ENCODE results near the gene RBM44.
"Not testable (repeated sequence)": the region's sequence is repeated elsewhere in the genome, so short reads cannot be mapped to it uniquely, and the experiment has no call there.

RBM44 gene

DNA sequence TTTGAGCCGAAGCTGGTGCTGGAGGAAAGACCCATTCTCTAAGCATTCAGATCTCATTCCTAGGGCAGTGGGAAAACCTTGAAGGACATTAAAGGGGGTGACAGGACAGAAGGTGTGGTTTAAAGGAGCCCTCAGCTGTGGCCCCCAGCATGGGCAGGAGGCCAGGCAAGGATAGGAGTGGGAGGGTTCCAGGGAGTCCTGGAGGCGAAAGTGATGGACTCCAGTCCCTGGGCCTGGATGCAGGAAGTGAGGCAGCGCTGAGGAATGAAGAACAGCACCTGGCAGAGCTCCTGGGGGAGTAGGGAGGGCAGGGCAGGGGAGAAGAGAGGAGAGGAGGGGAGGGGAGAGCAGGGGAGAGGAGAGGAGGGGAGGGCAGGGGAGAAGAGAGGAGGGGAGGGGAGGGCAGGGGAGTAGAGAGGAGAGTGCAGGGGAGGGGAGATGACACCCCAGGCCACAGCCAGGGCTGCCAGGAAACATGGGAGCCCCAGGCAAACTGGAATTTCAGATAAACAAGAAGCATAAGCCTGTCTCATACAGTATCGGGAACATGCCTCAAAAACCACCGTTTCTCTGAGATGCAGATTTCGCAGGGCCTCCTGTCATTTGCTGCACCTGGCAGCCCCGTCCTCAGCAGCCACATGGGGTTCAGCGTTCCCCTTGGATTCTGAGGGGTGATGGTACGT, 66.5 kb downstream of the RBM44 start:
- peaks cover 4% of the 10 kb centered on the region; the same call in 1 of the 2 replicates for H3K4me1 ChIP-seq (ENCODE audit: control insufficient read depth, insufficient read depth, low read length)
- no peaks in the 10 kb centered on the region for H3K9me3 ChIP-seq (ENCODE audit: control insufficient read depth, insufficient read depth, low read length)
- H3K27me3 ChIP-seq (ENCODE audit: control insufficient read depth, insufficient read depth, low read length) = peaks cover 13% of the 10 kb centered on the region
- no peaks in the 10 kb centered on the region for H3K36me3 ChIP-seq (ENCODE audit: control insufficient read depth, insufficient read depth, low read length)
- no peak overlapping the region for H3K27ac ChIP-seq (ENCODE audit: low read depth, low read length)
- H3K4me3 ChIP-seq (ENCODE audit: low read depth, low read length) = no peak overlapping the region
- no peak overlapping the region for H3K9ac ChIP-seq (ENCODE audit: low read depth, low read length)

DNA sequence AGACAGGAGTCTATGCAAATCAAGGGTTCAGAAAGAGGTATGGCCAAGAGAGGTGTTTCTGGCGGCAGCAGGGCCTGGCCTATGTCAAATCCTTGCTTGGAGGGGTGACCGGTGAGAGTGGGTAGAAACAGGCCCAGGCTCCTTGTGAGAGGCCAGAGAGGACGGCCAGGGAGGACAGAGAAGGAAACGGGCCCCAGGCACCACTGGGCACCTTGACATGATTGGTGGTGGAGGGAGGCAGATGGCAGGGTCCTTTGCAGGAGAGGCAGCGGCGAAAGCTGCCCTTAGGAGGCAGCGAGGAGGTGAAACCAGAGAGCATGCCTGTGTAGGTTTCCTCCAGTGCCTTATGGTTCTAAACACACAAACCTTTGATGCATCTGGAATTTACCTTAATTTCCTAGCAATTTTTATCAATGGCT, 67.1 kb downstream of the RBM44 start:
- no peaks in the 10 kb centered on the region for H3K36me3 ChIP-seq (ENCODE audit: control insufficient read depth, insufficient read depth, low read length)
- no peak overlapping the region for H3K9ac ChIP-seq (ENCODE audit: low read depth, low read length)
- H3K4me3 ChIP-seq (ENCODE audit: low read depth, low read length) = no peak overlapping the region
- H3K9me3 ChIP-seq (ENCODE audit: control insufficient read depth, insufficient read depth, low read length) = no peaks in the 10 kb centered on the region
- H3K27me3 ChIP-seq (ENCODE audit: control insufficient read depth, insufficient read depth, low read length) = peaks cover 7% of the 10 kb centered on the region
- no peak overlapping the region for H3K27ac ChIP-seq (ENCODE audit: low read depth, low read length)
- no peaks in the 10 kb centered on the region for H3K4me1 ChIP-seq (ENCODE audit: control insufficient read depth, insufficient read depth, low read length)

DNA sequence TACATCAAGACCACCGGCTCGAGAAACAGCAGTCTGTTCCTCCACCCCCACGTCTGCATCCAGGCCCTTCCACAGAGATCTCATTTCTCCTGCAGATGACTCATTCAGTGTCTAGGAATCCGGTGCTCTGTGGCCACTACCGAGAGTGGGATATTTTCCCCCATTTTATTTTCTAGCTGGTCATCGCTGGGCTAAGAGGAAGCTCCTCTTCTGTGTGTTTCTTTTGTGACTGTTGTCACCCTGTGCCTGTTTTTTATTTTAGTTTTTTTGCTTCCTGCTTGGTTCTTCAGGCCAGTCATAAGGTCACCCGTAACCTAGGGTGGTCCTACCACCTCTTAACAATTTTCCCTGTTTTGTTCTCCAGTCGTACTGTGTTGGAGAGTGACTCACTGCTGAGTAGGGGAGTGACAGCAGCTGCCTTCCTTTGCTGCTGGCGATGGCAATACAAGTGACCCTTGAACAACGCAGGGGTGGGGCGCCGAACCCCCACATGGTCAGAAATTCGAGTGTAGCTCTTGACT, 67.6 kb downstream of the RBM44 start:
- H3K4me3 ChIP-seq (ENCODE audit: low read depth, low read length) = no peak overlapping the region
- no peak overlapping the region for H3K9ac ChIP-seq (ENCODE audit: low read depth, low read length)
- H3K27me3 ChIP-seq (ENCODE audit: control insufficient read depth, insufficient read depth, low read length) = peaks cover 2% of the 10 kb centered on the region
- H3K9me3 ChIP-seq (ENCODE audit: control insufficient read depth, insufficient read depth, low read length) = no peaks in the 10 kb centered on the region
- no peaks in the 10 kb centered on the region for H3K4me1 ChIP-seq (ENCODE audit: control insufficient read depth, insufficient read depth, low read length)
- H3K36me3 ChIP-seq (ENCODE audit: control insufficient read depth, insufficient read depth, low read length) = no peaks in the 10 kb centered on the region
- H3K27ac ChIP-seq (ENCODE audit: low read depth, low read length) = no peak overlapping the region

DNA sequence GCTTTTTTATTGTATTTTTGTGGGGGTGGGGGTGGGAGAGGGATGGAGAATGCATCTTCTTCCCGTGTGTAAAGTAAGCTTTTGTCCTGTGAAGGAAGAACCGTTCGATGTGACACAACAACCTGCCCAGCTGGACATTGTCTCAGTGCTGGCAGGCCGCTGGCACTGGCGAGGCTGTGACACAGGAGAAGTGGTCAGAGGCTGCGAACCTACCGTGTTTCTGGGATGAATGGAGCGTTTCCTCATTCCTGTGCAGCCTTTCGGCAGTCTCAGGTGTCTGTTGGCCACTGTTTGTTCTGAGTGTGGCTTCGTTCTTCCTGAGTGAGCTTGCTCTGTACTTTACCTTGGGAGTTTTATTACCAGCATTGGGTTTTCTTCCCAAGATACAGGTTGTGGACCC, 68.9 kb downstream of the RBM44 start:
- H3K9me3 ChIP-seq (ENCODE audit: control insufficient read depth, insufficient read depth, low read length) = no peaks in the 10 kb centered on the region
- H3K27ac ChIP-seq (ENCODE audit: low read depth, low read length) = no peak overlapping the region
- H3K9ac ChIP-seq (ENCODE audit: low read depth, low read length) = no peak overlapping the region
- H3K36me3 ChIP-seq (ENCODE audit: control insufficient read depth, insufficient read depth, low read length) = no peaks in the 10 kb centered on the region
- no peaks in the 10 kb centered on the region for H3K27me3 ChIP-seq (ENCODE audit: control insufficient read depth, insufficient read depth, low read length)
- no peak overlapping the region for H3K4me3 ChIP-seq (ENCODE audit: low read depth, low read length)
- no peaks in the 10 kb centered on the region for H3K4me1 ChIP-seq (ENCODE audit: control insufficient read depth, insufficient read depth, low read length)

DNA sequence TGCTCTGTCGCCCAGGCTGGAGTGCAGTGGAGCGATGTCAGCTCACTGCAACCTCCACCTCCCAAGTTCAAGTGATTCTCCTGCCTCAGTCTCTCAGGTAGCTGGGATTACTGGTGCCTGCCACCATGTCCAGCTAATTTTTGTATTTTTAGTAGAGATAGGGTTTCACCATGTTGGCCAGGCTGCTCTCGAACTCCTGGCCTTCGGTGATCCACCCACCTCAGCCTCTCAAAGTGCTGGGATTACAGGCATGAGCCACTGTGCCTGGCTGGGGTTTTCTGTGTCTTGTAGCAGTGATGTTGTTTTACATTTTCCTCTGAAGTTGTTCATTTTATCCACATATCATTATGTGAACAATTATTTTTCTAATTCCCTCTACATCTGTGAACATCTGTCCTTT, 69.5 kb downstream of the RBM44 start:
- H3K27ac ChIP-seq (ENCODE audit: low read depth, low read length); H3K9ac ChIP-seq (ENCODE audit: low read depth, low read length); H3K9me3 ChIP-seq (ENCODE audit: control insufficient read depth, insufficient read depth, low read length); H3K36me3 ChIP-seq (ENCODE audit: control insufficient read depth, insufficient read depth, low read length); H3K27me3 ChIP-seq (ENCODE audit: control insufficient read depth, insufficient read depth, low read length); H3K4me3 ChIP-seq (ENCODE audit: low read depth, low read length); H3K4me1 ChIP-seq (ENCODE audit: control insufficient read depth, insufficient read depth, low read length): not testable (repeated sequence)

DNA sequence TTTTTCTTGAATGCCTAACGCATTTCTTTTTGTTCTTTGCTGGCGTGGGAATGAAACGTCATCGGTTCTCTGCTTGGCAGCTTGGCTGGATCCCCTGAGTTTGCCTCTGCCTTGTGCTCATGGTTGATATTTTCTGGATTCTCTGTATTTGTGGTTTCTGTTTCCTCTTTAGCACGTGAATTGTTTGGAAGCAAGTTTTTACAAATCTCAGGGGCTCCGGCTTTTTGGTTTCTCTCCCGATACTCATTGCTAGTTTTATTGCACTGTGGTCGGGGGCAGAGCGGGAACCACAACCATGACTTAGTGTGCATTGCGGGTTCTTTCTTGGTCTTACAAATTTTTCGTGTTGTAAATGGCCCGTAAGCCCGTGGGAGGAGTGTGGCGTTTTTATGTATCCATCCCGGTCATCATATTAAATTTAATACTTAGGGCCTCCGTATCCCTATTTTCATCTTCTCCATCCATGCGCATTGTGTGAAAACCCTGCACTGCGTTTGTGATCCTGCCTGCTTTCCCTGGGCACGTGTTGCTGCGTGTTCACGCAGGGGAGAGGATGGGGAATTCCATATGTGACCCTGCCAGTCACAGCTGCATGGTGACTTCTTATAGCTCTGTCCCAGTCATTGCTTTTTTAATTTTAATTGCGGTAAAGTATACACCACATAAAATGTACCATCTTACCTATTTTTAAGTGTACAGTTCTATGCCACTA, 70.2 kb downstream of the RBM44 start:
- no peak overlapping the region for H3K9ac ChIP-seq (ENCODE audit: low read depth, low read length)

DNA sequence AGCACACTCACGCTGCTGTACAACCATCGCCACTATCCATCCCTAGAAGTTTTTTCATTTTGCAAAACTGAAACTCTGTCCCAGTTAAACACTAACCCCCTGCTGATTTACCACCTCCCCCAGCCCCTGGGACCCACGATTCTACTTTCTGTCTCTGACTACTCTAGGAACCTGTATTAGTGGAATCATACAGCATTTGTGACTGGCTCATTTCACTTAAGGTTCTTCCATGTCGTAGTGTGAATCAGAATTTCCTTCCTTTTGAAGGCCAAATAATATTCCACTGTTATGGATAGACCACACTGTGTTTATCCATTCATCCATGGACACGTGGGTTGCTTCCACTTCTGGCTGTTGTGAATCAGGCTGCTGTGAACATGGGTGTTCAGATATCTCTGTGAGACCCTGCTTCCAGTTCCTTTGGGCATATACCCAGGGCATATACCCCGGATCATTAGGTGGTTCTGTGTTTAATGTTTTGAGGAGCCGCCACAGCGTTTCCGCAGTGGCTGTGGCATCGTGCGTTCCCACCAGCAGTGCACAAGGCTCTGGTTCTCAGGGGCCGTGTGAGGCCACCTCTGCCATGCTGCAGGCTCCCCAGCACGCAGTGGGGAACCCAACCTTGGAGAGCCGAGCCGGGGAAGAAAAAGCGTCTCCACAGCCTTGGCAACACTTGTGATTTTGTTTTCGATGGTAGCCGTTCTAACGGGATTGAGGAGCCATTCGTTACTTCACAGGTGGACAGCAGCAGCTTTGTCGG, 70.9 kb downstream of the RBM44 start:
- no peak overlapping the region for H3K4me3 ChIP-seq (ENCODE audit: low read depth, low read length)
- no peaks in the 10 kb centered on the region for H3K9me3 ChIP-seq (ENCODE audit: control insufficient read depth, insufficient read depth, low read length)
- H3K4me1 ChIP-seq (ENCODE audit: control insufficient read depth, insufficient read depth, low read length) = no peaks in the 10 kb centered on the region
- no peak overlapping the region for H3K27ac ChIP-seq (ENCODE audit: low read depth, low read length)
- H3K27me3 ChIP-seq (ENCODE audit: control insufficient read depth, insufficient read depth, low read length) = no peaks in the 10 kb centered on the region
- no peaks in the 10 kb centered on the region for H3K36me3 ChIP-seq (ENCODE audit: control insufficient read depth, insufficient read depth, low read length)
- no peak overlapping the region for H3K9ac ChIP-seq (ENCODE audit: low read depth, low read length)

More for the DNA sequence above, 70.2 kb downstream of the RBM44 start:
- Histone ChIP-seq H3K4me3 (ENCODE audit: low read depth, low read length) (no peak overlapping the region), H3K27ac (ENCODE audit: low read depth, low read length) (no peak overlapping the region), H3K9me3 (ENCODE audit: control insufficient read depth, insufficient read depth, low read length) (no peaks in the 10 kb centered on the region), H3K27me3 (ENCODE audit: control insufficient read depth, insufficient read depth, low read length) (no peaks in the 10 kb centered on the region), H3K36me3 (ENCODE audit: control insufficient read depth, insufficient read depth, low read length) (no peaks in the 10 kb centered on the region), H3K4me1 (ENCODE audit: control insufficient read depth, insufficient read depth, low read length) (no peaks in the 10 kb centered on the region)

DNA sequence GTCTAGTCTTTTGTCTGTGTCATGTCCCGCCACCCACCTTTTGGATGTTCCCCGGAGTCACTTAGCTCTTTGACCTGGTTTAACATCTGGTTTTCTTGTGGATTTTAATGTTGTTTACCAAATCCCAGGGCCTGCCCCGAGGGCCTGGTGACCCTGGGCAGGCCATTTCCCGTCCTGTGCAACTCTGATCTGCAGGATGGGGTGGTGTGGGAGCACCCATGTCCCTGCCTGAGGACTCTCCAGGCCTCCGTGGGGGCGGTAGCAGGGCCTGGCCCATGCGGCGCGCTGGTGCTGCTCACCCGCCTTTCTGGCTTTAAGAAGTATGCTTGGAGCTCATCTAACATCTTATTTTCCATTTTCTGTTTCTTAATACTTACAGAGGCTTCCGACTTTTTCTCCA, 71.5 kb downstream of the RBM44 start:
- Histone ChIP-seq H3K36me3 (ENCODE audit: control insufficient read depth, insufficient read depth, low read length) (no peaks in the 10 kb centered on the region), H3K4me3 (ENCODE audit: low read depth, low read length) (no peak overlapping the region), H3K9me3 (ENCODE audit: control insufficient read depth, insufficient read depth, low read length) (no peaks in the 10 kb centered on the region), H3K4me1 (ENCODE audit: control insufficient read depth, insufficient read depth, low read length) (no peaks in the 10 kb centered on the region), H3K27ac (ENCODE audit: low read depth, low read length) (no peak overlapping the region), H3K27me3 (ENCODE audit: control insufficient read depth, insufficient read depth, low read length) (no peaks in the 10 kb centered on the region), H3K9ac (ENCODE audit: low read depth, low read length) (no peak overlapping the region)

DNA sequence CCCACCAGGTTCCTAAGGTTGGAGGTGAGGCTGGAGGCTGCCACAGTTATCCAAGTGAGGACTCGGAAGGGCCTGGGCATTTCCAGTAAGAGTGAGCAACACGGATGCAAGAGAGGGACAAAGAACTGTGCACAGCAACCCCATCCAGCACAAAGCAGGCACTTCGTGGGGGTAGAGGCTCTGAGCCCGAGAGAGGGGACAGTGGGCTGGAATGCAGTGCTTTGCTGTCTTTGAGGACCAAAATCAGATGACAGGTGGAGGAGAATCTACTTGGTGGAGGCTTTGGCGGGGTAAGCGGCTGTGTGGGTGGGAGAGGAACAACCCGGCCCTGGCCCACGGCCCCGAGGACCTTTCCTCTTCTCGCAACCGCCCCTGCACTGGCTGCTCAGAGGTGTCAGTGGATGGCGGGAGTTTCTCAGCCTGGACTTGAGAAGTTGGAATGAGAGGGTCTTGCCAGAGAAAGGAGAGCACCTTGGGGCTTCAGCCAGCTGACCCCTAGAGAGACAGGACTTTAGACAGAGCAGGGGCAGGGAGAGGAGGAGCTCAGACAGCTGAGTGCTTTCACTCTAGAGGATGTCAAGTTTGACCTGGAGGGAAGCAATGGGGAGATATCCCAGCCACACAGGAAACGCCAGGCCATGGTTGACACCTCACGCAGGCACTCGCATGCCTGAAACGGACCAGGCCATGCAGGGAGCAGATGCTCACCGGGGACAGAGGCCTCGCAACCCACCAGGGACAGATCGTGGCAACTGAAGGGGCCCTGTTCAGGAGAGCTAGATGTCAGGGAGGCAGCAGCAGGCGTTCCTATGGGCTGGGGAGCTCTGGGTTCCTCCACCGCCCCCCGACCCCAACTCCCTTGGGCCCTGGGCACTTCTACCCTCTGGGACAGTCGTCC, 72.4 kb downstream of the RBM44 start:
- no peaks in the 10 kb centered on the region for H3K36me3 ChIP-seq (ENCODE audit: control insufficient read depth, insufficient read depth, low read length)
- H3K9me3 ChIP-seq (ENCODE audit: control insufficient read depth, insufficient read depth, low read length) = no peaks in the 10 kb centered on the region
- no peak overlapping the region for H3K27ac ChIP-seq (ENCODE audit: low read depth, low read length)
- no peaks in the 10 kb centered on the region for H3K4me1 ChIP-seq (ENCODE audit: control insufficient read depth, insufficient read depth, low read length)
- no peak overlapping the region for H3K4me3 ChIP-seq (ENCODE audit: low read depth, low read length)
- H3K9ac ChIP-seq (ENCODE audit: low read depth, low read length) = no peak overlapping the region
- no peaks in the 10 kb centered on the region for H3K27me3 ChIP-seq (ENCODE audit: control insufficient read depth, insufficient read depth, low read length)

DNA sequence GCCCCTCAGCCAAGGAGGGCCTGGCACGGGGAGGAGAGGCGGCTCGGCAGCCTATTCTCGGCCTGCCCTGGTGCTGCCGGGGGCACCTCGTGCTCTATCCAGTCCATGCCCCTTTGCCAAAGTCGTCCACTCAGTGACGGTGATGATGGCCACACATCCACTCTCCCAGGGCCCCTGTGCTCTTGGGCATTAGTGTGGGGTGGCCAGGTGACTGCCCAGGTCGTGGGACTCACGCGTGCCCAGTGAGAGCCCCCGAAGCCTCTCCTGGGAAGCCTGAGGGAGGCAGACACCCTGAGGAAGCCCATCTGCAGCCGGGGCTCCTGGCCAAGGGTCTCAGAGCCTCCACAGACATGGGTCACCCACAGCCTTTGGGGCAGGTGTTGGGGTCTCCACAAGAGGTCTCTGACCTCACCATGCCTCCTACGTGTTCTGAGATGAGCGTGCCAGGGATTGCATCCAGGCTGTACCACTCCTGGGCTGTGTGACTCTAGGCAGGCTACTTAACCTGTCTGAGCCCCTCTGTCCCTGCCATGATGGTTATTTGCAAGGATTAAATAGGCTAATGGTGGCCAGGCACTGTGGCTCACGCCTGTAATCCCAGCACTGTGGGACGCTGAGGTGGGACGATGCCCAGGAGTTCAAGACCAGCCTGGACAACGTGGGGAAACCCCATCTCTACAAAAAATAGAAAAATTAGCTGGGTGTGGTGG, 73.8 kb downstream of the RBM44 start:
- H3K36me3 ChIP-seq (ENCODE audit: control insufficient read depth, insufficient read depth, low read length) = no peaks in the 10 kb centered on the region
- H3K9me3 ChIP-seq (ENCODE audit: control insufficient read depth, insufficient read depth, low read length) = no peaks in the 10 kb centered on the region
- no peaks in the 10 kb centered on the region for H3K4me1 ChIP-seq (ENCODE audit: control insufficient read depth, insufficient read depth, low read length)
- no peak overlapping the region for H3K4me3 ChIP-seq (ENCODE audit: low read depth, low read length)
- no peaks in the 10 kb centered on the region for H3K27me3 ChIP-seq (ENCODE audit: control insufficient read depth, insufficient read depth, low read length)
- H3K27ac ChIP-seq (ENCODE audit: low read depth, low read length) = no peak overlapping the region
- H3K9ac ChIP-seq (ENCODE audit: low read depth, low read length) = no peak overlapping the region

Measured in HUES48 (cell line).